Measurements from ENCODE around the gene SIGLEC8.
A peak's percentile ranks its signal among the peaks of the same experiment; 100 is the strongest.

SIGLEC8 gene

DNA sequence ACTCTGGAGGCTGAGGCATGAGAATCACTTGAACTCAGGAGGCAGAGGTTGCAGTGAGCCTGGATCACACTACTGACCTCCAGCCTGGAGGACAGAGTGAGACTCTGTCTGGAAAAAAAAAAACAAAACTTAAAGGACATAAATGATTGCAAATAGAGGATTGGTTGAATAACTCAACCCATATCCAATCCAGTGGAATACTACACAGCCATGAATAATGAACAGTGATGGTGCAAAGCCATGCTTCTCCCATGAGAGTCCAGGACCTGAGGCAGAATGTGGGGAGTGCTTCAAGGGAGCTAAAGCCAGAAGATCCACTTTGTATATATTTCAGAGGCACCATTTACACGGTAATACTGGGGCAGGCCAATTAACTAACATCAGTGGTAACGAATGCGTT is 17.9 kb upstream of the SIGLEC8 start:
- TF ChIP-seq, protein P1, sequence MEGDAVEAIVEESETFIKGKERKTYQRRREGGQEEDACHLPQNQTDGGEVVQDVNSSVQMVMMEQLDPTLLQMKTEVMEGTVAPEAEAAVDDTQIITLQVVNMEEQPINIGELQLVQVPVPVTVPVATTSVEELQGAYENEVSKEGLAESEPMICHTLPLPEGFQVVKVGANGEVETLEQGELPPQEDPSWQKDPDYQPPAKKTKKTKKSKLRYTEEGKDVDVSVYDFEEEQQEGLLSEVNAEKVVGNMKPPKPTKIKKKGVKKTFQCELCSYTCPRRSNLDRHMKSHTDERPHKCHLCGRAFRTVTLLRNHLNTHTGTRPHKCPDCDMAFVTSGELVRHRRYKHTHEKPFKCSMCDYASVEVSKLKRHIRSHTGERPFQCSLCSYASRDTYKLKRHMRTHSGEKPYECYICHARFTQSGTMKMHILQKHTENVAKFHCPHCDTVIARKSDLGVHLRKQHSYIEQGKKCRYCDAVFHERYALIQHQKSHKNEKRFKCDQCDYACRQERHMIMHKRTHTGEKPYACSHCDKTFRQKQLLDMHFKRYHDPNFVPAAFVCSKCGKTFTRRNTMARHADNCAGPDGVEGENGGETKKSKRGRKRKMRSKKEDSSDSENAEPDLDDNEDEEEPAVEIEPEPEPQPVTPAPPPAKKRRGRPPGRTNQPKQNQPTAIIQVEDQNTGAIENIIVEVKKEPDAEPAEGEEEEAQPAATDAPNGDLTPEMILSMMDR (IDR thresholded peaks at IDR 0.05; ENCODE audit: low read depth, low read length), result no peak
- H3K4me3 ChIP-seq (replicated peaks in 1 of 2; ENCODE audit: low read depth in 2 of 2, low read length in 2 of 2), result no peak overlapping the region
- no peak for DNase-seq (ENCODE audit: low read depth in 2 of 2)

DNA sequence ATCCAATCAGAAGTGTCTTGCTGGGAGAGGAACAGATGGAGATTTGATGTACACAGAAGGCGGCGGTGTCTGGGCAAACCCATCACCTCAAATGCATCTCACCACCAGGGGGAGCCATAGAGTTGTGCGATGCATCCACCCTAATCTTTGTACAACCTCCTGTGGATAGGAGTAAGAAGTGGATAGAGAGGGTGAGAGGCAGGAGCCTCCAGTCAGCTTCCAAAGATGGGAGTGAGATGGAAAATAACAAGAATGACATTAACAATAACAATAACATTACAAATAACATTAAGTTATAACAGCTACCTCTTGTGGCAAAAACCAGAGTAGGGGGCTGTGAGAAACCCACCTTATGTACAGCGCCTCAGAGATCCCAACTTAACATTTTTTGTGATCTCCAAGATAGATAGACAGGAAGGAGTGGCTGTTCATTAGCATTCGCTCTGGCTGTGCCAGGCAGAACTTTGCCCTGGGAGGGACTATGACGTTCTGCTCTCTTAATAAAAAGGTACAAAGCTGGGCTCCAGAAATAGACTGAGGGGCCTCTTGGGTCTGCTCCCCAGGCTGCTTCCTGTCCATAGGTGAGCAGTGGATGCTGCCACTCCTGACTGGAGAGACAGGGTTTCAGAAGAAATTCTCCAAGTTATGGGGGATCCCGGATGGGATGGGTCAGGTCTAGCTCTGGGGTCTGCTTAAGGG is 14.9 kb upstream of the SIGLEC8 start:
- DNase-seq (ENCODE audit: low read depth in 2 of 2), result peak; percentile 76 to 79
- TF ChIP-seq, protein P1 (IDR thresholded peaks at IDR 0.05; ENCODE audit: low read depth, low read length), result peak; percentile 89
- H3K4me3 ChIP-seq (replicated peaks in 1 of 2; ENCODE audit: low read depth in 2 of 2, low read length in 2 of 2), result no peak overlapping the region

DNA sequence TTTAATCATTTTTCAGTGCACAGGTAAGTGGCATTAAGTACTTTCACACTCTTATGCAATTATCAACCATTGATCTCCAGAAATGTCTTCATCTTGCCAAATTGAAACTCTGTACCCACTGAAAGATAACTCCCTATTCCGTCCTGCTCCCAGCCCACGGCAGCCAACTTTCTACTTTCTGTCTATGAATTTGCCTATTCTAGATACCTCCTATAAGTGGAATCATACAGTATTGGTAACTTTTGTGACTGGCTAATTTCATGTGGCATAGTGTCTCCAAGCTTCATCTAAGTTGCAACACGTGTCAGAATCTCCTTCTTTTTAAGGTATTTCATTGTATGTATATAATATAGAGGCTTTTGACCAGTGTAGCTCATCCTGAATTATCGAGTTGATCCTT is 14.4 kb upstream of the SIGLEC8 start:
- DNase-seq (ENCODE audit: low read depth in 2 of 2), result peak in 1 of 2 donors; percentile 2
- TF ChIP-seq, protein P1 (IDR thresholded peaks at IDR 0.05; ENCODE audit: low read depth, low read length), result no peak
- H3K4me3 ChIP-seq (replicated peaks in 1 of 2; ENCODE audit: low read depth in 2 of 2, low read length in 2 of 2), result no peak overlapping the region

DNA sequence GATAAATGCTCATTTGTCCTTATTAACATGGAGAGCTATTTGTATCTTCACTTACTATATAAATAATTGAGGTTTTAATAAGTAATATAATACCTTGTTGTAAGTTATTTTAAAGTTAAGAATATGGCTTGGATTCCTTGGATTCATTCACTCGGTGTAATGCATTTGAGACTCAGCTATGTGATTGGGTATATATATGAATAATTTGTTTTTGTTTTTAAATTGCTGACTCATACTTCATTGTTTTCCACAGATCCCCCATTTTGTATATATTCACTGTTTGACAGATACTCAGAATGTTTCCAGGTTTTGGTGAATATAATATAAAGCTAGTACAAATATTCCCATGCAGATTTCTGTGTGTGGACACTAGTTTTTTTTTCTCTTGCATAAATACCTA is 13.3 kb upstream of the SIGLEC8 start:
- TF ChIP-seq, protein P1 (IDR thresholded peaks at IDR 0.05; ENCODE audit: low read depth, low read length), result no peak
- peak in 1 of 2 donors; percentile 20 for DNase-seq (ENCODE audit: low read depth in 2 of 2)

DNA sequence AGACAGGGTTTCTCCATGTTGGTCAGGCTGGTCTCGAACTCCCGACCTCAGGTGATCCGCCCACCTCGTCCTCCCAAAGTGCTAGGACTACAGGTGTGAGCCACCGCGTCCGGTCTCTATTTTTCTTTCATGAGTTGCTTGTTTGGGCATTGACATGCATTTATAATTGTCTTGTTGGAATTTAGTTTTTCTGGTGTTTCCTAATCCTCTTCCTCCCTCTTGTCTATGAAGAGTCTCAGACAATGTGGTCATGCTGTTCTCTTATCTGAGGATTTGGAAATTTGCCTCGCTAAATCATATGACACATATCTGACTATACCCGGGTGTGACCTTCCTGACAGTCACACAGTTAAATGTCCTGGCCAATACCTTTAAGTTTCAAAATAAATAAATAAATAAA is 12.7 kb upstream of the SIGLEC8 start:
- no peak overlapping the region for H3K4me3 ChIP-seq (replicated peaks in 1 of 2; ENCODE audit: low read depth in 2 of 2, low read length in 2 of 2)
- peak; percentile 28 to 55 for DNase-seq (ENCODE audit: low read depth in 2 of 2)
- TF ChIP-seq, protein P1 (IDR thresholded peaks at IDR 0.05; ENCODE audit: low read depth, low read length), result no peak

More for the DNA sequence above, 13.3 kb upstream of the SIGLEC8 start:
- H3K4me3 ChIP-seq (replicated peaks in 1 of 2; ENCODE audit: low read depth in 2 of 2, low read length in 2 of 2), result no peak overlapping the region

DNA sequence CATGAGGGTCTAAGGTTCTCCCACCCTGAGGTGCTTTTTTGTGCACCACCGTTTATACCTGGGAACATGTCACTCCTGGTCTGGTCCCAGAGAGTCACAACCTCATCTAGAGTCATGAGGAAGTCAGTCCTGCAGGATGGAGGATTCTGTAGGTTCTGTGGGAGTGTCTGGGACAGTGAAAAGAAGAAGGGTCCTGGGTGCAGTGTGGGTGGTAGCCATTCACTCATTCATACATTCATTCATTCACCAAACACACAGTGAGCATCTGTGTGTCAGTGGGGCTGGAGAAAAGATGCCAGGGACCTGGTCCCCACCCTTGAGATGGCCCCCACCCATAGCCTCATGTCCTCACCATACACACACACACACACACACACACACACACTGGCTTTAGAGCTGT is 11.4 kb upstream of the SIGLEC8 start:
- TF ChIP-seq, protein P1 (IDR thresholded peaks at IDR 0.05; ENCODE audit: low read depth, low read length), result no peak
- no peak overlapping the region for H3K4me3 ChIP-seq (replicated peaks in 1 of 2; ENCODE audit: low read depth in 2 of 2, low read length in 2 of 2)
- no peak for DNase-seq (ENCODE audit: low read depth in 2 of 2)

DNA sequence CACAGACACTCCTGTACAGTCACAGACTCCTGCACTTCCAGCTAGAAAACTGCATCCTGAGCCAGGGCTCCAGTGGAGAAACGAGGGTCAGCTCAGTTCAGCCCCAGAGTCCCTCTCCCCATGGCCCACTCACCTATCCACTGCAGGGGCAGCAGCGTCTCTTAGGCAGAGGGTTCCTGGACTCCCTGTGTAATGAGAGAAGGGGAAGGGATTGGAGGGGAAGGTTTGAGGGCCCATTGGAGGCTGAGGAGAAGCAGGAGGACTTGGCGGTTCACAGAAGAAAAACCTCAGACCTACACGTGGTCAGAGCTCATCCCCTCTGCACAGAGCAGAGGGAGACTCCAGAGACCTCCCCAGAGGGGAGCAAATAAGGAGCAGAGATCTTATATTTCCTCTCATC is 10.9 kb upstream of the SIGLEC8 start:
- TF ChIP-seq, protein P1 (IDR thresholded peaks at IDR 0.05; ENCODE audit: low read depth, low read length), result no peak
- DNase-seq (ENCODE audit: low read depth in 2 of 2), result no peak
- H3K4me3 ChIP-seq (replicated peaks in 1 of 2; ENCODE audit: low read depth in 2 of 2, low read length in 2 of 2), result no peak overlapping the region
